ENCODE measurements around the gene JCAD. TPM values are rescaled to one million over a fixed set of nuclear protein-coding genes. Genes with fewer than 3 reads are reported as not detected.

JCAD gene
- total RNA-seq, 1 experiment from 2014 or later, result 8.5 TPM

GRCh38 chr10:30073045-30073766, 13.8 kb upstream of the JCAD start:
- DNase-seq (ENCODE audit: low read depth), result no peak

DNA sequence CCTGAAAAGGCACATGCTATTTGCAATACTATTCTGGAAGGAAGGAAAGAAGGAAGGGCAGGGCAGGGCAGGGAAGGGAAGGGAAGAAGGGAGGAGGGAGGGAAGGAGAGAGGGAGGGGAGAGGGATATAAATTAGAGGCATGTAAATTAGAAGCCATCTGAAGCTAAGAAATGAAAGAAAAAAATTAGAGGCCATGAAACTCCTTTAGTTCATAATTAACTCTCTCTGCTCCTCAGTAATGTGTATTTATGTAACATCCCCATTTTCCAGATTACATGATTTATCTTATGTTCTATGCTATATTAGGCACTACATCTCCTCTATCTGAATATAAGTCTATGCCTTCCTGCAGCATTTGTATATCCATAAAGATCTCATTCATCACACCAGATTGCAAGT, 12.7 kb upstream of the JCAD start:
- no peak for DNase-seq (ENCODE audit: low read depth)

DNA sequence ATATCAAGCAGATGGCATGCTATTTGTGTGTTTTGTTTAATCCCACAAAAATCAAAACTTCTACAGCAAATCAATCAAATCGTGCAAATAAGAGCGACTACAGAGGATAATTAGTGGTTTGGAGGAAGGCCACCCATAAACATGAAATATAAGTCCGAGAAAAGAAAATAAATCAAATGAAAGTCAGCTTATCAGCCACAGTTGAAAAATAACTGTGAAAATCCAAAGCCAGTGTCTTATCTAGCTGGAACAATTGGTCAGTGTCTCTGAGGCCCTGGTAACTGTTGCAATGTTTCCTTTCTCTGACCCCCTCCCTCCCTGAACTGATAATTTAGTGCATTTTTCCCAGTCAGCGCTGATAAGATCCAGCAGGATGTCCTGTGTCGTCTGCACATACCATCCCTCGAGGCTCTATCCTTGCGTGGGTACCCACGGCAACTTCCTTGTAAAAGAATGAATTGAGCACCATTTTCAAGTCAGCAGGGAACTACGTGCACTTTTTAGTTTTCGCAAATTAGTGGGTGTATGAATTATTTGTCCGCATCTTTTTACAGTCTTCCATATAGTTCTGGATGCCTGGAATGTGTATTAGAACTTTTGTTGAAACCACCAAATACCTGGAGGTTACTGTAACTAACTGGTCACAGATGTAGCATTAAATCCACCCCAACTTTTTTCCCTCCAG, 10.8 kb upstream of the JCAD start:
- no peak for DNase-seq (ENCODE audit: low read depth)

DNA sequence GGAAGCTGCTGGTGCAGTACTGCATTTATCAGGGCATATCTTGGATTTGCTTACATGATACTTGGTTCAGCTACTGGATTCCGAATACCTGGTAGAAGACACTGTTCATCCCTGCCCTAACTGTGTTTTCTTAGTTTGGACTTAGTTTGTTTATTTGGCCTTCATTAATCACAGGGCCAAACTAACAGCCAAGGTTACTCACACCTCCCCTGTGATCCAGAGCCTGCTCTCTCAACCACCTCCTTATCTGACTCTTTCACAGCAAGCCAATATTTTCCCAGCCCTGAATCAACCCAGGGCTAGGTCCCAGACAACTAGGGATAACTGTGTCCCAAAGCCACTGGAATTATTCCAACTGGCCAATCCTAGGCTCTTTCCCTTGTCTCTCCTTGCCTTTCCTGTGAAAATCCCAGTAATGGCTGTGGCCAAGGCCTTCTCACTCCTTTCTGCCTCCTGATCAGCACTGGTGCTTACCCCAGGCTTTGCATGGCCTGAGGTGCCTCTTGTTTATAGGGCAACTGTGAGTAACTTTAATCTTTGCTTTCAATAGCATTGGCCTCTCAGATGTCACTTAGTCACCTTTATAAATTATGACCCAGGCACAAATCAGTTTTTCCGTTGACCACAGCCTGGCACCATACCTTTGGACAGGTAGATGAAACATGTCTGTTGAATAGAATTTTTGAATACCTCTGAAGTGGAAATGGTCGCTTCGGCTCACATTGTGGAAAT, 9.3 kb upstream of the JCAD start:
- DNase-seq (ENCODE audit: low read depth), result no peak

- DNase-seq (ENCODE audit: low read depth), result peak; percentile 86
Measured at GRCh38 chr10:30063099-30063498, 3.7 kb upstream of the JCAD start.

GRCh38 chr10:30062582-30062981, 3.2 kb upstream of the JCAD start:
- DNase-seq (ENCODE audit: low read depth), result peak; percentile 24

GRCh38 chr10:30062090-30062489, 2.7 kb upstream of the JCAD start:
- peak; percentile 75 for DNase-seq (ENCODE audit: low read depth)

DNA sequence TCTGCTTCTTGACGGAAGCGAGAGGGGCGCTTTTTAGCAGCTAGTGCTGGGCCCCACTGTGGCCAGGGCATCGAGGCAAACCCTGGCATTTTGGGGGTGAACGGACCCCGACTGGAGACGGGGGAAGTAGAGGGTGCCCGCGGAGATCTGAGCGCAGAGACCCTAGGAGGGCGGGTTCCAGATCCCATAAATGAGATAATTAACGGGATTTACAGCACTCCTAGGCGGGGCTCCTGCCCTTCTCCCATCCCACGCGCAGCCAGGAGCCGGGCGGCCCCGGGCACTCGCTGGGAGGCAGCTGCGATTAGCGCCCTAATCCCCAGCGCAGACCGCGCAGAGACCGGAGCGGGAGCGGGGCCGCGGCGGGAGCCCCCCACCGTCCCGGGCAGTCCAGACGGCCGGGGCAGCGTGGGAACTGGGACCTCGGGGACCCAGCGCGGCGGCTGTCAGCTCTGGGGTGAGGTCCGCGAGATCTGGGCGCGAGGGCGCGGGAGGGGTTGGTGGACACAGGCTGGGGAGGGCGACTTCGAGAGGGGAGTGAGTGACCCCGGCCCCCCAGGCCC, 735 bp downstream of the JCAD start:
- DNase-seq (ENCODE audit: low read depth), result no peak

- no peak for DNase-seq (ENCODE audit: low read depth)
Measured at GRCh38 chr10:30057894-30058556, 1.4 kb downstream of the JCAD start.

DNA sequence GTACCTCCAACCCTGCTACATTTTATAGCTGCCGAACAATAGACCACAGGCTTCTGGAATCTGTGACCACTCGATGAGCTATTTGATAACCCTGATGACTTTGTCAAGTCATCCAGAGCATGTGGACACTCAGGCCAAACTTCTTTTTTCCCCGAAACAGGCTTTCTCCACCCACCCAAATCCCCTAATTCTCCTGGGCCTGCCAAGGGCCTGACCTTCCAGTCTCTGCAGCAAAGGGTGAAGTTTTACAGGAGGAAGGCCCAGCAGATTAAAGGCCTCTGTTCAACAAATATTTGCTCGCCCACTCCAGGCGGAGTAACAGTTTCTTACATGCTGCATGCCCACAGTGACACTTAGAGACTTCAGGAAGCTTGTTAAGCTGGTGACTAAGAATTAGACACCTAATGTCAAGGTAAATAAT, 2.0 kb downstream of the JCAD start:
- peak; percentile 37 for DNase-seq (ENCODE audit: low read depth)

DNA sequence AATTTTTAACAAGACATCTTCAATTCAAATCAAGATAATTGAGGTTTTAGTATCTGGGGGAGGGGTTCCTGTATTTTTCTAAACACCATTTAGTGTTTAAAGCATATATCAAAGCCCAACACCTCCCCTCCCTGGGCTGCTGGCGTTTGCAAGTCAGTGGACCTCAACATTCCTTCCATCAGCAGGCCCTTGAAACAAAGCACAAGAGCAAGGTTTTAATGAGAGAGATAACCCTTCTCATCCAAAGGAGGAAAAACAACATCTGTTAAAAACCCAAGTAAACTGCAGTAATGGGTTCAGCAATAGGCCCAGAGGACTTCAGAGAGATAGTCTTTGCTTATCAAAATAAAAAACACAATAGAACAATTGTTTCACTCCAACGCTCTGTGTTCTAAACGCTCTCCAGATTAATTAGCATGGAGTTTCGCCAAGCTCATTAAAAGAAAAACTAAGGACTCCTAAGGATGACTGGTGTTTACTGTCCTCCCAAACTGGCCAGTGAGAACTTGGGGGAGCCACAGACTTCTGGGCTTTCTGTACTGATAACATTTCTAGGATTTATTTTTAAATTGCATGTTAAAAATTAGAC, 2.5 kb downstream of the JCAD start:
- DNase-seq (ENCODE audit: low read depth), result no peak

DNA sequence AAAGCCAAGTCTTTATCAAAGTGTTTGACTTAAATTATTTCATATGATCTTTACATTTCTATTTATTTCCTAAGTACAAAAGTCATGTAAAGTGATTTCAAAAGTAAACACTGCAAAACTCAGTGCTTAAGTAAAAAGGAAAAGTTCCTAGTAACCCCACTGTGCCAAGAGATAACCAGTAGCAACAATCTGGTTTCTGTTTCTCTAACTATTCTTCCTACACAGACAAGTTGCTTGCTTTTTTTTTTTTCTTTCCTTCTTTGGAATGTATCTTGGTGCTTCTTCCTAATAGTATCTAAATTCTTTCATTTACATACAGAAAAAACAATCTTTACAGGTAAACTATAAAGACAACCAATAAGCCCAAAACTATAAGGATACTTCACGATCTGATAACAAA, 3.1 kb downstream of the JCAD start:
- no peak for DNase-seq (ENCODE audit: low read depth)

GRCh38 chr10:30055226-30055662, 4.1 kb downstream of the JCAD start:
- DNase-seq (ENCODE audit: low read depth), result no peak

- peak; percentile 78 for DNase-seq (ENCODE audit: low read depth)
Measured at GRCh38 chr10:30052062-30052461, 7.3 kb downstream of the JCAD start.

DNA sequence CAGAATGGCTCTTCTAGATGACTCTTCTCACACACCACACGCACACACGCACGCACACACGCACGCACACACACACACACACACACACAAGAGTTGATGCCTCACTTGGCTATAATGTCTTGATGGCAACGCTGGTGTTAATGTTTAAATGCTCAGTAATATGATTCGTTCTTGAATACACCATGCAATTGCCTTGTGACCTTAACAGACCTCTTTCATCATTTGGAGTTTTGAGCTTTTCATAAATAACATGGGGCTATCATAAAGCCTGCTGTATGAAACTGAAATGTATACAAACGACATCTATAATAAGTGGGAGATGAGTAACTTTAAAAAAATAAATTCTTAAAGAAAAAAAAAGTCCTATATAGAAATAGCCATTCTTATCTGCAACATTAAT, 8.2 kb downstream of the JCAD start:
- DNase-seq (ENCODE audit: low read depth), result no peak

DNA sequence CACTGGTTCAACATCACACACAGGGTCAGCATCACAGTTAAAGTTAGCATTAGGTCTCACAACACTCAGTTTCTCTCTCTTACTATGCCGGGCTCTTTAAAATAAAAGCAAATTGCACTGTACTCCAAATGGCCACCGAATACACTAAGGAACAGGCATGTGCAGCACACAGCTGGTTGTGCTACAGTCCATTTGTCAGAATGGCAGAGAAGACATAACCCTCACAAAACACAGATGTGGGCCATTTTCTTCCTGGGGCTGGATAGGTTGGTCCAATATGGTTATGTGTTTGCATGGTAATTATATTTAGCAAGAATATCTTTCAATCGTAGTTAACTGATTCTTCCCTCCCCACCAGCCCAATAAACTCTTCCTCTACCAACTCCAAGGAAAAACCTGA, 9.0 kb downstream of the JCAD start:
- DNase-seq (ENCODE audit: low read depth), result no peak

DNA sequence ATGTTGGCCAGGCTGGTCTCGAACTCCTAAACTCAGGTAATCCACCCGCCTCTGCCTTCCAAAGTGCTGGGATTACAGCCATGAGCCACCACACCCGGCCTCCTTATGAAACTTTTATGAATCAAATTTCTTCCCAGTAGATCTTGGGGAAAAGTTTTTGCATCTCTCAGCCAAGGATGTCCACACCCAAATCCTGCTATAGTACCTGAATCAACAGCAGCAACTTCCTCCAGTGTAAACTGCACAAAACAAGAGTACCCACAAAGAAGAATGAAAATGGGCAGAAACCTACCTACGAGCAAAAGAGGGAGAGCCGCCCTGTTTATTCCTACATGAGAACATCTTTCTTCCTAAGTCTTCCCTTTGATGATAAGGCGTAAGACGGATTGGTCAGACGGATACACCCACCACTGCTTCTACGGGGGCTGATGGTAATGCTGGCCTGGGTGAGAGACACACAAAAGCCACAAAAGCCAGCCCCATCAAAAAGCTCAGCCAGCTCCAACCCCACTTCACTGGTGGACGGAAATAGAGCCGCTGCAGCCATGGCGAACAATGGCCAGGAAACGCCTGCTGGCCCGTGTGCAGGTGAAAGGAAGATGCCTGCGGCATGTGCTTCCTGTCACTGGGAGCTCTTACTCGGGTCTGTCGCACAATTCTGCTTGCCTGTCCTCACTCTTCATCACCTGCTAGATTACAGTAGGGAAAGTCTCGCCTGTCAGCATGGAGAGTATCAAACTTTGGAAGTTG, 10.4 kb downstream of the JCAD start:
- no peak for DNase-seq (ENCODE audit: low read depth)

- no peak for DNase-seq (ENCODE audit: low read depth)
Measured at GRCh38 chr10:30047924-30048531, 11.4 kb downstream of the JCAD start.

DNA sequence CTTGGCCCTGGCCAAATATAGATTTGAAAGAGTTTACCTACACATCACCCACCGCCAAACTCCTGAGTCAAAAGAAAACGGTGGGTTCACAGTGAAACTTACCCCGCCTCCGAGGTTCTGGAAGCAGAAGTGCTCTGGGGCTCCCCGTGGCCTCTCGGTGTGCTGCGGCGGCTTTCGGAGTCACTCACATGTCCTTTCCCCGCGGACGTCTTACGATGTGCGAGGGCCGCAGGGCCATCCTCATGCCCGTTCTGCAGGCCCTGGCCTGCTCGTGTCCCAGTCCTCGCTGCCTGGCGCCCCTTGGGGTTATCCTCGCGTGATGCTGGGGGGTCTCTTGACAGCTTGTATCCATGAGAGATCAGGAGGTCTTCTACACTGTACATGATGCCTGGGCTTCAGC, 12.0 kb downstream of the JCAD start:
- no peak for DNase-seq (ENCODE audit: low read depth)

DNA sequence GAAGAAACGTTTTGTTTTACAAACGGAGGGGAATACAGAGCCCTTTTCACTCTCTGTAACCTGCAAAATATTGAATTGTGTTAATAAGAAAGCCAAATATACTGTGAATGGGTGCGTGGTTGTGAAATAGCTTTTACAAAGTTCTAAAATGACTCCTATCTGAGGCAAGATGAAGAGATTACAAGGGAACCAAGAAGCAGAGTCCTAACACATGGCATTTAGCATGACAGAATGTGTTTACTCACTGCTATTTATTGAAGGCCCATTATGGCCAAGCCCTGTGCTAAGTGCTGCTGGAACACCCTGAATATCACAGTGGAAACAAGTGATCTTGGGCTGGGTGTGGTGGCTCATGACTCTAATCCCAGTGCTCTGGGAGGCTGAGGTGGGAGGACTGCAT, 12.9 kb downstream of the JCAD start:
- no peak for DNase-seq (ENCODE audit: low read depth)
